Measurements from ENCODE around the gene PURA.

The PURA gene

GRCh38 chr5:140174465-140175366 lies 60.8 kb downstream of the PURA start, which contains the start of gene CYSTM1 (continued):
- TF ChIP-seq REST (tag by site-specific recombination; IDR thresholded peaks at IDR 0.05) (no peak), ZNF2 (tag by site-specific recombination; IDR thresholded peaks at IDR 0.05) (peak; percentile 50), ZBTB7A (tag by site-specific recombination; IDR thresholded peaks at IDR 0.05; ENCODE audit: low read depth) (no peak), WT1 (tag by site-specific recombination; IDR thresholded peaks at IDR 0.05) (0 out of 2 replicates have a peak, but pooled peaks have one; percentile 58), ZBTB44 (tag by site-specific recombination; IDR thresholded peaks at IDR 0.05) (peak; percentile 59), ZBTB1 (tag by site-specific recombination; IDR thresholded peaks at IDR 0.05) (no peak), ZNF202 (tag by site-specific recombination; IDR thresholded peaks at IDR 0.05; ENCODE audit: borderline replicate concordance) (no peak), KLF10 (tag by site-specific recombination; IDR thresholded peaks at IDR 0.05) (peak; percentile 87; the same call in 1 of the 2 replicates), ZSCAN4 (tag by site-specific recombination; IDR thresholded peaks at IDR 0.05) (no peak), ZNF654 (tag by site-specific recombination; IDR thresholded peaks at IDR 0.05; ENCODE audit: low read depth) (no peak), ZNF169 (tag by site-specific recombination; IDR thresholded peaks at IDR 0.05) (no peak), SCRT1 (tag by site-specific recombination; IDR thresholded peaks at IDR 0.05; ENCODE audit: borderline replicate concordance) (peak; percentile 87), ZNF157 (tag by site-specific recombination; IDR thresholded peaks at IDR 0.05) (no peak), ZNF76 (tag by site-specific recombination; IDR thresholded peaks at IDR 0.05; ENCODE audit: borderline replicate concordance, low read depth) (peak; percentile 41; the same call in 1 of the 2 replicates), ZNF473 (tag by site-specific recombination; IDR thresholded peaks at IDR 0.05) (no peak), ATF2 (tag by site-specific recombination; IDR thresholded peaks at IDR 0.05; ENCODE audit: low read depth) (peak; percentile 90), ZSCAN5A (tag by site-specific recombination; IDR thresholded peaks at IDR 0.05) (no peak), ZBTB21 (tag by site-specific recombination; IDR thresholded peaks at IDR 0.05) (peak; percentile 97), ZNF248 (tag by site-specific recombination; IDR thresholded peaks at IDR 0.05) (no peak), ZFP69B (tag by site-specific recombination; IDR thresholded peaks at IDR 0.05) (no peak), ZNF280D (tag by site-specific recombination; IDR thresholded peaks at IDR 0.05) (no peak)
